HFFc6 (cell line): ENCODE data around the gene ACADM. TPM values are rescaled to one million over a fixed set of nuclear protein-coding genes. Genes with fewer than 3 reads are reported as not detected.

ENCODE experiments used
- DNase-seq: peaks from one replicate; pipeline ENCODE4 v3.0.0-alpha.2; 2018
- H3K27ac Mint-ChIP-seq: 2 replicates; pipeline ENCODE4 v1.8.0; 2020; ENCODE audit warnings: mild to moderate bottlenecking, mixed read lengths
- H3K27me3 Mint-ChIP-seq: 2 replicates; pipeline ENCODE4 v1.8.0; 2021; ENCODE audit warnings: mild to moderate bottlenecking, moderate library complexity, mixed read lengths; ENCODE audit not compliant: insufficient read depth
- H3K36me3 Mint-ChIP-seq: 2 replicates; pipeline ENCODE4 v1.8.0; 2021; ENCODE audit warnings: low read depth, mixed read lengths
- H3K4me1 Mint-ChIP-seq: 2 replicates; pipeline ENCODE4 v1.8.0; 2020; ENCODE audit warnings: low read depth, mixed read lengths
- H3K4me3 Mint-ChIP-seq: 2 replicates; pipeline ENCODE4 v1.8.0; 2020; ENCODE audit warnings: mild to moderate bottlenecking, moderate library complexity, mixed read lengths
- H3K9me3 Mint-ChIP-seq: 2 replicates; pipeline ENCODE4 v1.8.0; 2020; ENCODE audit warnings: mild to moderate bottlenecking, mixed read lengths
- total RNA-seq, 6 experiments: library from RNA; stranded (reverse); fragmentation: NEBNext Ultra II Directional; extraction: Animal tissue kit (Norgen Biotek cat#: 25700); gene quantifications; 2 replicates in 1 of 6; 3 replicates in 5 of 6; pipeline ENCODE4 v1.2.3, GENCODE V29; 2021
- TF ChIP-seq, protein P1 (sequence below): fragments of 200-600 bp; sonication (generic); IDR thresholded peaks from 2 replicates; pipeline ENCODE4 v1.5.0; 2021; ENCODE audit warnings: antibody characterized with exemption, mild to moderate bottlenecking

Gene ACADM
- total RNA-seq, 6 experiments from 2014 or later = 28.9 to 36.1 (median 32.7) TPM

DNA sequence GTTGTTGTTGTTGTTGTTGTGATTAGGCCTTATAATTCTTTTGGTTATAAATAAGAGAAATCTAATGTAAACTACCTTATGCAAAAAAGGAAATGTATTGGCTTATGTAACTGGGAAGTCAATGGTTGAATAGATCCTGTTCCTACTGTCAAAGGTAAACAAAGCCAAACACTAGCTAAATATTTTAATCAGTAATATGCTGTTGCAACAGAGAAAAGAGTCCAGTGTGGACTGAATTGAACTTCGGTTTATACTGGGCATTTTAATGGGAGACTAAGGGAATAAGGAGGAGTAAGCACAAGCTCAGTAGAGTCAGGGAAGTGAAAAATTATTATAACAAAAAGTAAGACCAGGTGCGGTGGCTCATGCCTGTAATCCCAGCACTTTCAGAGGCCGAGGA is 87.6 kb downstream of the ACADM start:
- H3K9me3 Mint-ChIP-seq = no peaks in the 10 kb centered on the region
- no peak overlapping the region for H3K27ac Mint-ChIP-seq
- no peak overlapping the region for H3K4me3 Mint-ChIP-seq
- no peak for DNase-seq
- H3K27me3 Mint-ChIP-seq = no peaks in the 10 kb centered on the region
- H3K36me3 Mint-ChIP-seq = no peaks in the 10 kb centered on the region
- peaks cover 20% of the 10 kb centered on the region for H3K4me1 Mint-ChIP-seq
- TF ChIP-seq, protein P1, sequence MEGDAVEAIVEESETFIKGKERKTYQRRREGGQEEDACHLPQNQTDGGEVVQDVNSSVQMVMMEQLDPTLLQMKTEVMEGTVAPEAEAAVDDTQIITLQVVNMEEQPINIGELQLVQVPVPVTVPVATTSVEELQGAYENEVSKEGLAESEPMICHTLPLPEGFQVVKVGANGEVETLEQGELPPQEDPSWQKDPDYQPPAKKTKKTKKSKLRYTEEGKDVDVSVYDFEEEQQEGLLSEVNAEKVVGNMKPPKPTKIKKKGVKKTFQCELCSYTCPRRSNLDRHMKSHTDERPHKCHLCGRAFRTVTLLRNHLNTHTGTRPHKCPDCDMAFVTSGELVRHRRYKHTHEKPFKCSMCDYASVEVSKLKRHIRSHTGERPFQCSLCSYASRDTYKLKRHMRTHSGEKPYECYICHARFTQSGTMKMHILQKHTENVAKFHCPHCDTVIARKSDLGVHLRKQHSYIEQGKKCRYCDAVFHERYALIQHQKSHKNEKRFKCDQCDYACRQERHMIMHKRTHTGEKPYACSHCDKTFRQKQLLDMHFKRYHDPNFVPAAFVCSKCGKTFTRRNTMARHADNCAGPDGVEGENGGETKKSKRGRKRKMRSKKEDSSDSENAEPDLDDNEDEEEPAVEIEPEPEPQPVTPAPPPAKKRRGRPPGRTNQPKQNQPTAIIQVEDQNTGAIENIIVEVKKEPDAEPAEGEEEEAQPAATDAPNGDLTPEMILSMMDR = no peak

Other genes starting within 250 kb of the ACADM start
- gene SLC44A5, start 113.6 kb upstream of the ACADM start, total RNA-seq = not detected
- gene RABGGTB, start 61.5 kb downstream of the ACADM start, total RNA-seq = 10 to 100 TPM; 71.4 to 83.2 (median 73.2) TPM
- under 1 TPM in 4 of 6 experiments, not detected in 2; 0.05 to 0.12 (median 0.08) TPM for gene MSH4, start 72.2 kb downstream of the ACADM start, total RNA-seq
- gene ASB17, start 207.7 kb downstream of the ACADM start, total RNA-seq = not detected